Activated naive CD8-positive, alpha-beta T cell treated with anti-CD3 and anti-CD28 coated beads, Interleukin-2, amount 10 ng/mL, durations not matched to agents 7 days and 5 days (primary cell): ENCODE measurements around the gene PFKFB3. TPM values are rescaled to one million over a fixed set of nuclear protein-coding genes. Genes with fewer than 3 reads are reported as not detected.
"Not testable (repeated sequence)": the region's sequence is repeated elsewhere in the genome, so short reads cannot be mapped to it uniquely, and the experiment has no call there.

ENCODE experiments used
- ATAC-seq: fragments of 150-1000 bp; cut with Tn5 transposase; one replicate; pipeline ENCODE4 v1.10.0; 2021; ENCODE audit warnings: low read depth, moderate library complexity
- POLR2A ChIA-PET: fragments of 350-600 bp; sonication (Branson Sonifier 250); formaldehyde crosslinking; loops from one replicate; lab custom pipeline; 2021; ENCODE audit warnings: antibody characterized with exemption; lab: Charles Lee
- DNase-seq: peaks from one replicate; pipeline ENCODE4 v3.0.0; 2021
- H3K27ac Mint-ChIP-seq: one replicate; pipeline ENCODE4 v1.8.0; 2022; ENCODE audit warnings: mild to moderate bottlenecking, mixed read lengths
- H3K27me3 Mint-ChIP-seq: one replicate; pipeline ENCODE4 v1.8.0; 2022; ENCODE audit warnings: mild to moderate bottlenecking, moderate library complexity, mixed read lengths
- H3K36me3 Mint-ChIP-seq: one replicate; pipeline ENCODE4 v1.8.0; 2021; ENCODE audit warnings: mild to moderate bottlenecking, mixed read lengths
- H3K4me1 Mint-ChIP-seq: one replicate; pipeline ENCODE4 v1.8.0; 2021; ENCODE audit warnings: mixed read lengths
- H3K4me3 Mint-ChIP-seq: one replicate; pipeline ENCODE4 v1.8.0; 2022; ENCODE audit warnings: mild to moderate bottlenecking, moderate library complexity, mixed read lengths
- H3K9me3 Mint-ChIP-seq: one replicate; pipeline ENCODE4 v1.8.0; 2021; ENCODE audit warnings: mixed read lengths
- total RNA-seq, 2 experiments: library from RNA; stranded (reverse); gene quantifications; one replicate each; pipeline ENCODE4 v1.2.3, GENCODE V29; 2021

PFKFB3 gene
- total RNA-seq, 2 experiments from 2014 or later, result 75.1 to 77.2 TPM

DNA sequence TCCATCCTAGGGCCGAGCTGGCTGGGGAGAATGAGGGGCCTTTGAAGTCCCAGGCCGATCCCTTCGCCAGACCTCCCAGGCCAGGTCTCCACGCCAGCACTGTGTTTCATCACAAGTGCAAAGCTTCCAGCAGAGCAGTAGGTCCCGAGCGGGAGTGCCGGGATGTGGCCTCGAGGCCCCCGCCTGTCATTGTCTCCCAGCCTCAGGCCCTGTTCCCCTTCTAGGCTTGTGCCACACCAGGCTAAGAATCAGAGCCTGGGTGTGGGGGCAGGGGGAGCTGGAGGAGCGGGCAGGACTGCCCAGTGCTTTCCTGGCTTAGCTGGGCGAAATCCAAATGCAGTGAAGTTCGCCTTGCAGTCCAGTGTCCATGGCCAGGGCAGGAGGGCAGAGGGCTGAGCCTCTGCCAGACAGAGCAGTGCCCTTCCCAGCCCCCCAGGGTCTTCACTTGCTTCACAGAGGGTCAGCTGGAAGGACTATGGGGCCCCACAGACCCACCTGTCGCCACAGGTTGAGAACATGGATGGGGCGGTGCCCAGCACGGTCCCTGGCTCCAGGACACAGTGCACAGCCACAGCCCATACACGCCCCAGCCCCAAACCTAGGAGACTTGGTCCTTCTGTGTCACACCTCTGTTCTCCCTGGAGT, 20.2 kb upstream of the PFKFB3 start:
- Mint-ChIP-seq H3K27me3 (no peaks in the 10 kb centered on the region), H3K4me1 (peaks cover 18% of the 10 kb centered on the region), H3K9me3 (no peaks in the 10 kb centered on the region), H3K27ac (no peak overlapping the region), H3K36me3 (no peaks in the 10 kb centered on the region), H3K4me3 (no peak overlapping the region)
- no peak for DNase-seq
- POLR2A ChIA-PET, result interaction anchor here (0.9 kb wide), 1 partner anchor 10 kb away, joined by 4 read pairs; no protein-coding TSS in a partner anchor
- no peak for ATAC-seq

- Mint-ChIP-seq H3K27me3 (no peaks in the 10 kb centered on the region), H3K4me3 (no peak overlapping the region), H3K9me3 (no peaks in the 10 kb centered on the region), H3K4me1 (peaks cover 25% of the 10 kb centered on the region), H3K36me3 (peaks cover 3% of the 10 kb centered on the region), H3K27ac (no peak overlapping the region)
- POLR2A ChIA-PET, result no interaction called here
- no peak for ATAC-seq
- no peak for DNase-seq
These were observed 17.6 kb upstream of the PFKFB3 start for GRCh38 chr10:6185039-6185716.

GRCh38 chr10:6186894-6187256, 15.9 kb upstream of the PFKFB3 start:
- Mint-ChIP-seq H3K9me3 (no peaks in the 10 kb centered on the region), H3K4me3 (no peak overlapping the region)

GRCh38 chr10:6187278-6187677, 15.5 kb upstream of the PFKFB3 start:
- peaks cover 4% of the 10 kb centered on the region for H3K36me3 Mint-ChIP-seq
- ATAC-seq (no peak), DNase-seq (no peak)
- no peaks in the 10 kb centered on the region for H3K9me3 Mint-ChIP-seq
- H3K4me3 Mint-ChIP-seq, result no peak overlapping the region
- H3K27me3 Mint-ChIP-seq, result no peaks in the 10 kb centered on the region
- H3K27ac Mint-ChIP-seq, result no peak overlapping the region
- POLR2A ChIA-PET, result interaction anchor here (0.6 kb wide), 1 partner anchor 1238 kb away, joined by 3 read pairs; no protein-coding TSS in a partner anchor
- H3K4me1 Mint-ChIP-seq, result peaks cover 30% of the 10 kb centered on the region

More at GRCh38 chr10:6186894-6187256, 15.9 kb upstream of the PFKFB3 start:
- peaks cover 4% of the 10 kb centered on the region for H3K36me3 Mint-ChIP-seq
- H3K27ac Mint-ChIP-seq, result no peak overlapping the region
- H3K27me3 Mint-ChIP-seq, result no peaks in the 10 kb centered on the region
- no peak for DNase-seq
- H3K4me1 Mint-ChIP-seq, result peaks cover 30% of the 10 kb centered on the region
- ATAC-seq, result no peak
- POLR2A ChIA-PET, result no interaction called here

GRCh38 chr10:6190033-6190432, 12.7 kb upstream of the PFKFB3 start:
- peaks cover 30% of the 10 kb centered on the region for H3K4me1 Mint-ChIP-seq
- H3K4me3 Mint-ChIP-seq, H3K27ac Mint-ChIP-seq, H3K36me3 Mint-ChIP-seq, H3K27me3 Mint-ChIP-seq, ATAC-seq, POLR2A ChIA-PET, DNase-seq, H3K9me3 Mint-ChIP-seq: not testable (repeated sequence)

- peaks cover 6% of the 10 kb centered on the region for H3K36me3 Mint-ChIP-seq
- H3K9me3 Mint-ChIP-seq, result no peaks in the 10 kb centered on the region
- H3K27me3 Mint-ChIP-seq, result no peaks in the 10 kb centered on the region
- no peak overlapping the region for H3K27ac Mint-ChIP-seq
- ATAC-seq, result no peak
- DNase-seq, result no peak
- H3K4me3 Mint-ChIP-seq, result no peak overlapping the region
- POLR2A ChIA-PET, result interaction anchor here (0.6 kb wide), 1 partner anchor 28 kb away, joined by 3 read pairs; no protein-coding TSS in a partner anchor
- H3K4me1 Mint-ChIP-seq, result peaks cover 31% of the 10 kb centered on the region
These were observed 11.6 kb upstream of the PFKFB3 start for GRCh38 chr10:6191147-6191546.

DNA sequence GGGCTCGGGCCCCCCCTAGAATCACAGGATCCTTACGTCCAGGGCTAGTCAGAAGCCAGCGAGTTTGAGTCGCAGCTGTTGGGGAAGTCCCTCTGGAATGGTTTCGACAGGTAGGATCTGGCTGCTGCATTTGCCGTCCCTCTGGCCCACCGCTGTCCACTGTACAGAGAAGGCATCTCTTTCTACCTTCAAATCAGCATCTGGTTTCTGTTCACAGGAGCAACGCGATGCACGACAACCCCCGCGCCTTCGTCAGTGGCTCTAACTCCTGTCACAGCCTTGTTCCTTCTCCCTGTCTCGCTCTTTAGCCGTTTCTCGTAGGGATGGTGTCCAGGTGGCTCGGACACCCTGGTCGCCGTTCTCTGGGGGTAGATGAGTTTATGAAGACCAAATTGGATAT, 11.2 kb upstream of the PFKFB3 start:
- POLR2A ChIA-PET, result interaction anchor here (0.6 kb wide), 1 partner anchor 28 kb away, joined by 3 read pairs; no protein-coding TSS in a partner anchor
- H3K4me1 Mint-ChIP-seq, result peaks cover 29% of the 10 kb centered on the region
- no peak overlapping the region for H3K27ac Mint-ChIP-seq
- no peak for ATAC-seq
- H3K4me3 Mint-ChIP-seq, result no peak overlapping the region
- peaks cover 6% of the 10 kb centered on the region for H3K36me3 Mint-ChIP-seq
- no peaks in the 10 kb centered on the region for H3K9me3 Mint-ChIP-seq
- no peak for DNase-seq
- no peaks in the 10 kb centered on the region for H3K27me3 Mint-ChIP-seq

- POLR2A ChIA-PET, H3K27me3 Mint-ChIP-seq, ATAC-seq, H3K36me3 Mint-ChIP-seq, DNase-seq, H3K9me3 Mint-ChIP-seq, H3K4me3 Mint-ChIP-seq, H3K27ac Mint-ChIP-seq: not testable (repeated sequence)
- H3K4me1 Mint-ChIP-seq, result peaks cover 24% of the 10 kb centered on the region
These were observed 9.4 kb upstream of the PFKFB3 start for GRCh38 chr10:6193342-6193741.

GRCh38 chr10:6194311-6194710, 8.4 kb upstream of the PFKFB3 start:
- H3K36me3 Mint-ChIP-seq, result peaks cover 8% of the 10 kb centered on the region
- no peaks in the 10 kb centered on the region for H3K9me3 Mint-ChIP-seq
- ATAC-seq (no peak), DNase-seq (no peak)
- H3K27ac Mint-ChIP-seq, result no peak overlapping the region
- POLR2A ChIA-PET, result no interaction called here
- no peaks in the 10 kb centered on the region for H3K27me3 Mint-ChIP-seq
- peaks cover 28% of the 10 kb centered on the region for H3K4me1 Mint-ChIP-seq
- H3K4me3 Mint-ChIP-seq, result no peak overlapping the region

- ATAC-seq, result no peak
- H3K36me3 Mint-ChIP-seq, result peaks cover 7% of the 10 kb centered on the region
- POLR2A ChIA-PET, result no interaction called here
- peak overlapping the region; percentile 44 for H3K4me3 Mint-ChIP-seq
- DNase-seq, result no peak
- peak overlapping the region; percentile 54 for H3K27ac Mint-ChIP-seq
- no peaks in the 10 kb centered on the region for H3K27me3 Mint-ChIP-seq
- peaks cover 35% of the 10 kb centered on the region for H3K4me1 Mint-ChIP-seq
- H3K9me3 Mint-ChIP-seq, result no peaks in the 10 kb centered on the region
These were observed 7.4 kb upstream of the PFKFB3 start for GRCh38 chr10:6195376-6195775.

DNA sequence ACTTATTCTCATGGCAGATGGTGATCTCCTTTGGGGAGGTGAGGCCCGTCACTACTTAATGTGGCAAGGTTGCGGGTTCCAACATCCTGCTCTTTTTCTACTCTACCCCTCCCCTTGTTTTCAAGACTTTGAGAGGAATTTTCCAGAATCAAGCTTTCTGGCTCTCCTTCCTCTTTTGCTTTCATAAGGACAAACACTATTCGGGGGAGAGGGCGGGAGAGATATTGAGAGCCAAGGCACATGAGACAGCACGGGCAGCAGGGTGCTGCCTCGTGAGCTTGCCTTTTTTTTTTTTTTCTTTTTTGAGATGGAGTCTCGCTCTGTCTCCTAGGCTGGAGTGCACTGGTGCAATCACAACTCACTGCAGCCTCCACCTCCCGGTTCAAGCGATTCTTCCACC, 6.9 kb upstream of the PFKFB3 start:
- Mint-ChIP-seq H3K27ac (peak overlapping the region; percentile 42), H3K4me3 (peak overlapping the region; percentile 44), H3K9me3 (no peaks in the 10 kb centered on the region), H3K4me1 (peaks cover 33% of the 10 kb centered on the region), H3K27me3 (no peaks in the 10 kb centered on the region), H3K36me3 (peaks cover 7% of the 10 kb centered on the region)
- POLR2A ChIA-PET, result no interaction called here
- ATAC-seq, result no peak
- no peak for DNase-seq

DNA sequence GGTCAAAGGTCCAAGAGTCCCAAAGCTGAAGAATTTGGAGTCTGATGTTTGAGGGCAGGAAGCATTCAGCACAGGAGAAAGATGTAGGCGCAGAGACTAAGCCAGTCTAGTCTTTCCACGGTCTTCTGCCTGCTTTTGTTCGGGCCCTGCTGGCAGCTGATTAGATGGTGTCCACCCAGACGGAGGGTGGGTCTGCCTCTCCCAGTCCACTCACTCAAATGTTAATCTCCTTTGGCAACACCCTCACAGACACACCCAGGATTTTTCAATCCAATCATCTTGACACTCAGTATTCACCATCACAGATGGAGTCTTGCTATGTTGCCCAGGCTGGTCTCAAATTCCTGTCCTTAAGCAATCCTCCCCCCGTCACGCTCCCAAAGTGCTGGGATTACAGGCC, 6.2 kb upstream of the PFKFB3 start:
- H3K36me3 Mint-ChIP-seq, H3K27ac Mint-ChIP-seq, H3K9me3 Mint-ChIP-seq, POLR2A ChIA-PET, ATAC-seq, H3K27me3 Mint-ChIP-seq, H3K4me3 Mint-ChIP-seq, DNase-seq: not testable (repeated sequence)
- peaks cover 30% of the 10 kb centered on the region for H3K4me1 Mint-ChIP-seq

- Mint-ChIP-seq H3K4me3 (no peak overlapping the region), H3K9me3 (no peaks in the 10 kb centered on the region), H3K4me1 (peaks cover 33% of the 10 kb centered on the region), H3K36me3 (peaks cover 7% of the 10 kb centered on the region), H3K27me3 (no peaks in the 10 kb centered on the region), H3K27ac (no peak overlapping the region)
- no peak for DNase-seq
- POLR2A ChIA-PET, result no interaction called here
- no peak for ATAC-seq
These were observed 5.4 kb upstream of the PFKFB3 start for GRCh38 chr10:6197321-6197720.

DNA sequence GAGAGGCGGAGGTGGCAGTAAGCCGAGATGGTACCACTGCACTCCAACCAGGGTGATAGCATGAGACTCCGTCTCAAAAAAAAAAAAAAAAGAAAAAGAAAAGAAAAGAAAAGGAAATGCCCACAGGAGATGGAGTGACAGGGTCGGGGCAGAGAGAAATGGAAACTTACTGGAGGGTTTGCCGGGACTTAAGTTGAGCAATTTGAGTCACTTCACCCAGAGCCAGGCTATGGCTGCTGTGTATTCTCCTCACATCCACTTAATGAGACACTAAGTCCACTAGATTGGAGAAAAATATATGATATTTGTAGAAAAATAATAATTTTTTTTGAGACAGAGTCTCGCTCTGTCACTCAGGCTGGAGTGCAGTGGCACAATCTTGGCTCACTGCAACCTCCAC, 4.6 kb upstream of the PFKFB3 start:
- H3K4me3 Mint-ChIP-seq, result no peak overlapping the region

More for the DNA sequence above, 4.6 kb upstream of the PFKFB3 start:
- no peak for ATAC-seq
- POLR2A ChIA-PET, result no interaction called here
- Mint-ChIP-seq H3K27me3 (no peaks in the 10 kb centered on the region), H3K36me3 (peaks cover 7% of the 10 kb centered on the region), H3K9me3 (no peaks in the 10 kb centered on the region), H3K4me1 (peaks cover 33% of the 10 kb centered on the region), H3K27ac (no peak overlapping the region)
- no peak for DNase-seq
